ENCODE data around the gene PLD6.

PLD6 gene

DNA sequence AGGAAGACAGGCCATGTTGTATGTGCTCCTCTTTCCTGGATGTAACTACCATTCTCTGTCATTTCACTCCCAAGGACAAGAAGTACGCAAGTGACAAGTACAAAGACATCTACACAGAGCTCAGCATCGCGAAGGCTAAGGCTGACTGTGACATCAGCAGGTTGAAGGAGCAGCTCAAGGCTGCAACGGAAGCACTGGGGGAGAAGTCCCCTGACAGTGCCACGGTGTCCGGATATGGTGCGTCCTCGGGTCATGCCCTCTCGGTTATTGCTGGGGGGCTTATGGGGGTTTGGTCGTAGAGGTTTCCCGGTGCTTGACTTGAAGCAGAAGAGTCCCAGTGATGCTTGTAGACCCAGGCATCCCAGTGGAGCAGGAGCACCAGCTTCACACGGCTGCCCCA is 29.0 kb downstream of the PLD6 start:
- peak overlapping the region; percentile 80 for H3K27ac Mint-ChIP-seq
- no peaks in the 10 kb centered on the region for H3K27me3 Mint-ChIP-seq
- H3K36me3 Mint-ChIP-seq, result peaks cover 10% of the 10 kb centered on the region
- peaks cover 88% of the 10 kb centered on the region for H3K4me1 Mint-ChIP-seq
- peak overlapping the region; percentile 48 for H3K4me3 Mint-ChIP-seq
- no peaks in the 10 kb centered on the region for H3K9me3 Mint-ChIP-seq

DNA sequence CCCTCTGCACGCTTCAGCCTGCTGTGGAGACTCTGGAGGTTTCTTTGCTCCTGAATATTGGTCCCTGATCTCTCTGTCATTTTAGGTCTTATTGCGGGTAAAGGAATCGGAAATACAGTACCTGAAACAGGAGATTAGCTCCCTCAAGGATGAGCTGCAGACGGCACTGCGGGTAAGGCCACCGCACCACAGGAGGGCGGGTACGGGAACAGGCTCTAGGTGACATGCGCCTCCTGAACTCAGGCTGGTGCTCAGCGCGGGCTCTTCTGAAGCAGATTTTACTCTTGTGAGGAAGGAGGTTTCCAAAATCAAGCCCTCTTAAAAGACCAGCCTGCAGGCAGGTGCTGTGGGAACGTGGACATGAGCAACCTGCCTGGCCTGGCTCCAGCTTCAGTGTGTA is 29.8 kb downstream of the PLD6 start:
- H3K4me3 Mint-ChIP-seq, result peak overlapping the region; percentile 59
- H3K27me3 Mint-ChIP-seq, result no peaks in the 10 kb centered on the region
- H3K27ac Mint-ChIP-seq, result peak overlapping the region; percentile 71
- H3K9me3 Mint-ChIP-seq, result no peaks in the 10 kb centered on the region
- H3K4me1 Mint-ChIP-seq, result peaks cover 87% of the 10 kb centered on the region
- H3K36me3 Mint-ChIP-seq, result peaks cover 10% of the 10 kb centered on the region

DNA sequence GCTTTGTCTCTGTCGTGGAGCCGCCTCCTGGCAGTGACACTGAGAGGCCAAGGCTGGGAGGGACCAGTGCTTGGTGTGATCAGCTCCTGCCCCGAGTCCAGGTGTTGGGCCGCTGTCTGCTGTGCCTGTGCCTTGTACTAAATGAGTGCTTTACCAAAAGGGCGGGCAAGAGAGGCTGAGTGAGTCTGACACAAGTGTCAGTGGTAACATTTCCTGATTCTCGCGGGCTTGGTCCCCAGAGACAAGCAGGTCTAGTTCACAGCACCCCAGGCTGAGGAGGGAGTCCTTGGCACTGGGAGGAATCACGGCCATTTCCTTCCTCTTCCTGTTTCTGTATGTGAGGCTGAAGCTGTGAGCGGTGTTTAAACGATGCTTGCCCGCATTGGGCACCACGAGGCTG is 30.2 kb downstream of the PLD6 start:
- H3K27me3 Mint-ChIP-seq, result no peaks in the 10 kb centered on the region
- peaks cover 10% of the 10 kb centered on the region for H3K36me3 Mint-ChIP-seq
- H3K9me3 Mint-ChIP-seq, result no peaks in the 10 kb centered on the region
- H3K4me3 Mint-ChIP-seq, result peak overlapping the region; percentile 59
- peak overlapping the region; percentile 71 for H3K27ac Mint-ChIP-seq
- peaks cover 87% of the 10 kb centered on the region for H3K4me1 Mint-ChIP-seq

DNA sequence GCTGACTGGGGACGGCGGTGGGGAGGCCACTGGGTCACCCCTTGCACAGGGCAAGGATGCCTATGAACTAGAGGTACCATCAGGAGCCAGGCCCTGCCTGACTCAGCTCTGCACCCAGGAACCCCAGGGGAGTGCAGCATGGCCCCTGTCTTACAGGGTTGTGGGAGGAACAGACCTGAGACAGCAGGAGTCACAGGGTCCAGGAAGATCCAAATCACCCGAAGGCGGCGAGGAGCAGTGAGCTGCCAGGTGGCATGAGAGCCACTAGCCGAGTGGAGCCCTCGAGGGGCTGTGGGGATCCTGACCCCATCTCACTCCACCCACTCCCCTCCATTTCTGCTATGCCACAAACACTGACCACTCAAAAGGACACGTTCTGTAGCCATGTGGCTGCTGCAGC is 30.8 kb downstream of the PLD6 start:
- Mint-ChIP-seq H3K36me3 (peaks cover 5% of the 10 kb centered on the region), H3K4me1 (peaks cover 85% of the 10 kb centered on the region), H3K9me3 (no peaks in the 10 kb centered on the region), H3K4me3 (no peak overlapping the region), H3K27me3 (no peaks in the 10 kb centered on the region), H3K27ac (no peak overlapping the region)

DNA sequence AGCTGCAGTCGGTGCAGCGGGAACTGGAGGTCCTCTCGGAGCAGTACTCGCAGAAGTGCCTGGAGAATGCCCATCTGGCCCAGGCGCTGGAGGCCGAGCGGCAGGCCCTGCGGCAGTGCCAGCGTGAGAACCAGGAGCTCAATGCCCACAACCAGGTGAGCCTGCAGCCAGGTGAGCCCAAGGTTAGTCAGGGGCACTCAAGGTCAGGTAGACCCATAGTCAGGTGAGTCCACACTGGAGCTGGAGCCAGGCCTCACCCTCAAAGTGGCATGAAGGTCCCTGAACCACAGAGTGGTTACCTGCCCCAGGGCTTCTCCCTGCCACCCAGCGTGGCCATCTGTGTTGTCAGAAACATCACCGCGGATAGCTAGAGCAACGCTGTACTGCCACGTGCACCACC is 32.2 kb downstream of the PLD6 start:
- Mint-ChIP-seq H3K4me3 (no peak overlapping the region), H3K9me3 (no peaks in the 10 kb centered on the region), H3K27me3 (no peaks in the 10 kb centered on the region), H3K36me3 (peaks cover 5% of the 10 kb centered on the region), H3K4me1 (peaks cover 84% of the 10 kb centered on the region), H3K27ac (peak overlapping the region; percentile 84)

DNA sequence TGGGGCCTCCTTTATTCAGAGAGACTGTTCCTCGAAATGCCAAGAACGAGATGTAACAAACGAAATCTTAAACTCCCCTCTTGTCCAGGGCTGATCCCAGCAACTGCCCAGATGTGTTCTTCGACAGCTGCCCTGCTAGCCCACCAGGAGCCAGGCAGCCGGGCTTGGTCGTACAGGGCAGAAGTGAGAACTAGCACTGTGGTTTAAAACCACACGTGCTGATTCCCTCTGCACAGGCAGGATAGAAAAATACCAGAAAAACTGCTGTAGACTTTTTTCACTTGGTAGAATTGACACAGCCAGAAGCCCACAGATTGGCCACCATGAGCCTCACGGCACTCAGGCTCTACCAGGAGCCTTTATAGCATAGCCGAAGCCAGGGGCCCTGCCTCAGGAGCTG is 33.1 kb downstream of the PLD6 start:
- Mint-ChIP-seq H3K4me1 (peaks cover 86% of the 10 kb centered on the region), H3K9me3 (no peaks in the 10 kb centered on the region)

DNA sequence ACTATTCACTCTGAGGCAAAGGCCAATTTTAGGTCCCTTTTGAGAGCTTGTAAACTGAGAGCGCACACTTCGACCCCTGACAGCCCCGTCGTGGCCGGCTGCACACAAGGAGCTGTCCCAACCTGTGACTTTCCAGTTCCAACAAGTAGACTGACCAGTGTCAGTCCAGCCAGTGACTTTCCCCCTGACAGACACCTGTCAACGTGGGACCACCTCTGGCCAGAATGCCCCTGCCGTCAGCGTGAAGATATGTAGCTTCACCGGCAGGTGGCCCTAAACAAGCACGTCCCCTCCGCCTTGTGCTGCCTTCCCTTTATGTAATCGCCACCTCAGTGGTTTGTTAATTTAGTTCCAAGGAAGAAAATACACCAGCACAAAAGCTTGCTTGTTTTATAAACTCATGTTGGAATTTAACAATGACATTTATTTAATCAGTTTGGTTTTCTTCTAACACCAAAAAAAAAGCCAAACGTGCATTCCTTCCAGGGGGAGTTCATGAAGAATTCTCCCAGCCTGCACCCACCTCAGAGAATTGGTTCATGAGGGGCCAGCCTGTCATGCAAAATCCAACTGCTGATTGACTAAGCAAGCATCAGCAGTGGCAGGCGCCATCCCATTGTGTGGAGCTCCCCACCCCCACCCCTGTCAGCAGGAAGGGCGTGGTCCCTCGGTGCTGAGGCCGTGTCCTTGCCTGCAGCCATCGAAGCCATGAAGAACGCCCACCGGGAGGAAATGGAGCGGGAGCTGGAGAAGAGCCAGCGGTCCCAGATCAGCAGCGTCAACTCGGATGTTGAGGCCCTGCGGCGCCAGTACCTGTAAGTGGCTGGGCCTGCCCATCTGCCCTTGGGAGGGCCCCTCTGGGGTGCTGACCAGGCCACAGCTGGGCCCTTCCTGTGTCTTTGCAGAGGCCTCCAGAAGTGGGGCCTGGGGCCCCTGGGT is 33.9 kb downstream of the PLD6 start:
- H3K4me1 Mint-ChIP-seq, result peaks cover 79% of the 10 kb centered on the region
- peak overlapping the region; percentile 77 for H3K27ac Mint-ChIP-seq
- no peaks in the 10 kb centered on the region for H3K27me3 Mint-ChIP-seq
- H3K4me3 Mint-ChIP-seq, result no peak overlapping the region
- no peaks in the 10 kb centered on the region for H3K9me3 Mint-ChIP-seq
- H3K36me3 Mint-ChIP-seq, result peaks cover under 1% of the 10 kb centered on the region

More for the DNA sequence above, 33.1 kb downstream of the PLD6 start:
- Mint-ChIP-seq H3K4me3 (no peak overlapping the region), H3K36me3 (peaks cover under 1% of the 10 kb centered on the region), H3K27ac (peak overlapping the region; percentile 46), H3K27me3 (no peaks in the 10 kb centered on the region)

DNA sequence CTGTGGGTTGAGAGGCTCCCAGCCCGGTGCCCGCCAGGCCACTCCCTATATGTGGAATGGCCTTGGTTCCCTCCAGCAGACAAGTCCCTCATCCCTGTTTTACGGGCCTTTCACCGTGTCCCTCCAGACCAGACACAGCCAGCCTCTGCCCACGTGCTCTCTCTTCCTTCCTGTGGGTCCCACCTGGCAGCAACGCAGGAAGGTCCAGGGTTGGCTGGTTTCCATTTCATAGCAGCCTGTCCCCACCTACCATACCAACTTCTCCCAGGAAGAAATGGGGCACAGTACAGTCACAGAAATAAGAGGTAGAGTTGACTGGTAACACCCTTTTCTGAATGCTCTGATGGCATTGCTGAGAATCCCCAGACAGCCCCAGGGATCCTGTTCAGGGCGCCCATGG is 34.9 kb downstream of the PLD6 start:
- Mint-ChIP-seq H3K27me3 (no peaks in the 10 kb centered on the region), H3K4me3 (no peak overlapping the region), H3K27ac (peak overlapping the region; percentile 73), H3K9me3 (no peaks in the 10 kb centered on the region), H3K4me1 (peaks cover 73% of the 10 kb centered on the region), H3K36me3 (peaks cover 5% of the 10 kb centered on the region)

GRCh38 chr17:17170346-17170985 is 35.7 kb downstream of the PLD6 start:
- peaks cover 66% of the 10 kb centered on the region for H3K4me1 Mint-ChIP-seq
- H3K27me3 Mint-ChIP-seq, result no peaks in the 10 kb centered on the region
- H3K4me3 Mint-ChIP-seq, result no peak overlapping the region
- H3K27ac Mint-ChIP-seq, result peak overlapping the region; percentile 30
- H3K36me3 Mint-ChIP-seq, result peaks cover 6% of the 10 kb centered on the region
- H3K9me3 Mint-ChIP-seq, result no peaks in the 10 kb centered on the region

- Mint-ChIP-seq H3K27me3 (no peaks in the 10 kb centered on the region), H3K4me3 (no peak overlapping the region), H3K9me3 (no peaks in the 10 kb centered on the region), H3K36me3 (peaks cover 11% of the 10 kb centered on the region), H3K4me1 (peaks cover 56% of the 10 kb centered on the region), H3K27ac (no peak overlapping the region)
These were observed 36.7 kb downstream of the PLD6 start for GRCh38 chr17:17169396-17169795.

DNA sequence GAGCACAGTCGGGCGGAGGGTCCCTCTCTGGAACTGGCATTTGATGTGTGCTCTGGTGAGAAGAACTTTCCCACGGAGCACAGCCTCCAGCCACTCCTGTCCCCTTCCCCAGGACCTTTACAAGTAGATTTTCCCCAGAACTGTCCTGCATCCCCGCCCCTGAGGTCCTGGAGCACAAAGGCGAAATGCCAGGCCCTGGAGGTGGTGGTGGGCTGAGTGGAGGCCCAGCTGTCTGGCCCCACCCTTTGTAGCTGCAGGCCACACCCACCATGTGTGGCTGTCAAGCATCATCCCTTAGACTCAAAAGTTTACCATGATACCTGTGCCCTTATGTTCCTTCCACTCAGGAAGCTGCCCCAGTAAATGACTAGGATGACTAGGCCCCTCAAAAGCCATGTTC is 37.7 kb downstream of the PLD6 start:
- H3K36me3 Mint-ChIP-seq, result peaks cover 13% of the 10 kb centered on the region
- no peak overlapping the region for H3K4me3 Mint-ChIP-seq
- H3K4me1 Mint-ChIP-seq, result peaks cover 51% of the 10 kb centered on the region
- H3K9me3 Mint-ChIP-seq, result no peaks in the 10 kb centered on the region
- H3K27me3 Mint-ChIP-seq, result no peaks in the 10 kb centered on the region
- no peak overlapping the region for H3K27ac Mint-ChIP-seq

- H3K4me3 Mint-ChIP-seq, result no peak overlapping the region
These were observed 38.1 kb downstream of the PLD6 start for GRCh38 chr17:17167986-17168385.

GRCh38 chr17:17167356-17167755 is 38.8 kb downstream of the PLD6 start:
- Mint-ChIP-seq H3K4me1 (peaks cover 46% of the 10 kb centered on the region), H3K27me3 (no peaks in the 10 kb centered on the region), H3K4me3 (no peak overlapping the region), H3K36me3 (peaks cover 14% of the 10 kb centered on the region), H3K27ac (no peak overlapping the region), H3K9me3 (no peaks in the 10 kb centered on the region)

More at GRCh38 chr17:17167986-17168385, 38.1 kb downstream of the PLD6 start:
- Mint-ChIP-seq H3K9me3 (no peaks in the 10 kb centered on the region), H3K36me3 (peaks cover 13% of the 10 kb centered on the region), H3K27me3 (no peaks in the 10 kb centered on the region), H3K4me1 (peaks cover 49% of the 10 kb centered on the region), H3K27ac (no peak overlapping the region)

DNA sequence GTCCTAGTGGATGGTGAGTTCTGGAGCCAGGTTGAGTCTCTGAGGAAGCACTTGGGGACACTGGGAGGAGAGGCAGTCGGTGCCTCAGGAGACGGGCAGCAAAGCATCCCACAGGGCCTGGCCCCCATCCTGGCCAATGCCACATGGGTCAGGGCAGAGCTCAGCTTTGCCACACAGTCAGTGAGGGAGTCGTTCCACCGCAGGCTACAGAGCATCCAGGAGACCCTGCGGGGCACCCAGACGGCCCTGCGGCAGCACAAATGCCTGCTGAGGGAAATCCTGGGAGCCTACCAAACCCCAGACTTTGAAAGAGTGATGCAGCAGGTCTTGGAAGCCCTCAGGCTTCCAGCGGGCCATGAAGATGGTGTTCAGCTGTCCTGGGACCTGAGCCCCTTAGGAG is 39.7 kb downstream of the PLD6 start:
- Mint-ChIP-seq H3K27ac (no peak overlapping the region), H3K4me3 (no peak overlapping the region), H3K4me1 (peaks cover 40% of the 10 kb centered on the region), H3K9me3 (no peaks in the 10 kb centered on the region), H3K36me3 (peaks cover 15% of the 10 kb centered on the region), H3K27me3 (no peaks in the 10 kb centered on the region)

DNA sequence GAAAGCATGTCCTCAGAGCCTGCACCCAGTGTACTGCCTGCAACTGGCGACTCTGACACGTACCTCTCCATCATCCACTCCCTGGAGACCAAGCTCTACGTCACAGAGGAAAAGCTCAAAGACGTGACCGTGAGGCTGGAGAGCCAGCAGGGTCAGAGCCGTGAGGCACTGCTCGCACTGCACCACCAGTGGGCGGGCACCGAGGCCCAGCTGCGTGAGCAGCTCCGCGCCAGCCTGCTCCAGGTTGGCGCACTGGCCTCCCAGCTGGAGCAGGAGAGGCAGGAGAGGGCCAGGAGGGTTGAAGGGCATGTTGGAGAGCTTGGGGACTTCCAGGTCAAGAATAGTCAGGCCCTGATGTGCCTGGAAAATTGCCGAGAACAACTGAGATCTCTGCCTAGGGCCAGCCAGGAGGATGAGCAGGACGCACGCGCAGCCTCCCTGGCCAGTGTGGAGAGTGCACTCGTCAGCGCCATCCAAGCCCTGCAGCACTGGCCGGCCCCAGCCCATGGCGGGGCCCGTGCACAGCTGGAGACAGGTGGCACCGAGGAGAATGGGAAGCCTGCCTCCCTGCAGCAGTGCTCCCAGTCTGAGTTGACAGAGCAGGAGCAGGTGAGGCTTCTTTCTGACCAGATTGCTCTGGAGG is 40.3 kb downstream of the PLD6 start:
- H3K9me3 Mint-ChIP-seq, result no peaks in the 10 kb centered on the region
- no peak overlapping the region for H3K4me3 Mint-ChIP-seq
- peaks cover 33% of the 10 kb centered on the region for H3K4me1 Mint-ChIP-seq
- H3K36me3 Mint-ChIP-seq, result peaks cover 15% of the 10 kb centered on the region
- H3K27ac Mint-ChIP-seq, result no peak overlapping the region
- H3K27me3 Mint-ChIP-seq, result no peaks in the 10 kb centered on the region

- Mint-ChIP-seq H3K27me3 (no peaks in the 10 kb centered on the region), H3K4me3 (no peak overlapping the region), H3K9me3 (no peaks in the 10 kb centered on the region), H3K36me3 (peaks cover 15% of the 10 kb centered on the region), H3K27ac (no peak overlapping the region), H3K4me1 (peaks cover 24% of the 10 kb centered on the region)
These were observed 41.5 kb downstream of the PLD6 start for GRCh38 chr17:17164676-17165075.
